Hematopoietic multipotent progenitor cell treated with erythropoietin and hydrocortisone succinate and interleukin-3 and kit ligand, for 6 days (in vitro differentiated cells): ENCODE measurements around the gene COPS7A.
A peak's percentile ranks its signal among the peaks of the same experiment; 100 is the strongest.

Experiments used
- DNase-seq: peaks from one replicate; pipeline ENCODE4 v3.0.0-alpha.2; 2015

Gene COPS7A, protein sequence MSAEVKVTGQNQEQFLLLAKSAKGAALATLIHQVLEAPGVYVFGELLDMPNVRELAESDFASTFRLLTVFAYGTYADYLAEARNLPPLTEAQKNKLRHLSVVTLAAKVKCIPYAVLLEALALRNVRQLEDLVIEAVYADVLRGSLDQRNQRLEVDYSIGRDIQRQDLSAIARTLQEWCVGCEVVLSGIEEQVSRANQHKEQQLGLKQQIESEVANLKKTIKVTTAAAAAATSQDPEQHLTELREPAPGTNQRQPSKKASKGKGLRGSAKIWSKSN

DNA sequence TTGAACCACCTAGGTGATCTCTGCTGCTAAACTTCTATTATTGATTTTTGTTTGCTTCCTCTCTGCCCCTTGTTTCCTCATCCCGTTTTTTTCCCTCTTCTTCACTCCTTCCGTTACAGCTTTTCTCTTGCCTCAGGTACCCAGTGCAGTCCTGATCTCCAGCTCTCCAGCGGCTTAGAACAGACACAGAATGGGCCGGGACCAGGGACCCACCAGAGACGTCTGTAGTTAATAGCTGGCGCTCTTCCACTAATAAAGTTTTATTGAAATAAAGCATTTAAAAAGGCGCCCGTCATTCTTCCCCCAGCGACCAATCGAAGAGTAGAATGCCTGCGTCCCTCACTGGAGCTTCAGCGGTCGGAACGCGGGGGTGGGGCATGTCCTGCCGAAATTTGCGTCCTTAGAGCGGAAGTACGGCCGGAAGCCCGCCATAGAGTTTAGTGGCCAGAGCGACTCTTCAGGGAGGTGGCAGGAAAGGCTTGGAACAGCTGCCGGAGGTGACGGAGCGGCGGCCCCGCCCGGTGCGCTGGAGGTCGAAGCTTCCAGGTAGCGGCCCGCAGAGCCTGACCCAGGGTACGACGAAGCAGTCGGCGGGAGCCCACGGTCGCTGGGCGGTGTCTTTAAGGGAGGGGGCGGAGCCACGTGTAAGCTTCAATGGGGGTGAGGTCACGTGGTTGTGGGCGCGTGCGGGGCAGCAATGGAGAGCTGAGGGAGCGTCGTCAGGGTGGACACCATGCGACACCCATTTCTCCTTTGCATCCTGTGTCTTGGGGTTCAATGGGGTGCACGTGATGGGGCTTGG is at the start of gene COPS7A:
Gene COPS7A (plus strand): TSS at position 440 of the 802 bp plus-strand sequence. CDS start 611 bp downstream, outside the sequence.
- DNase-seq, result peak; percentile 100

DNA sequence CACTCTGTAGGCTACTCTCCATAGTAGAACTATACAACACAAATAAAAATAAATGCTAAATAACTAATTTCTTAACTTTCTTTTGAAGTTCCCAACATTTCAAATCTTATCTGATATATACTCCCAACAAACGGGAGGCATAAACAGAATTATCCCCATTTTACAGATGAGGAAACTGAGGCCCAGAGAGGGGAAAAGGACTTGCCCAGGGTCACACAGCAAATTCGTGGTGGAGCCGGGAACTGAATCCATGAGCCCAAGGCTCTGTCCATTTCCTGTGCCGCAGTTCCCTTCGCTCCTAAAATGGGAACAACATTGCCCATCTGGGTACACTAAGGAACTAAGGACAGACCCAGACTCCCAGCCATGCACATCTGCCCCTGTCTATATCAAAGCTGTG is 46.9 kb upstream of the COPS7A start:
- no peak for DNase-seq

DNA sequence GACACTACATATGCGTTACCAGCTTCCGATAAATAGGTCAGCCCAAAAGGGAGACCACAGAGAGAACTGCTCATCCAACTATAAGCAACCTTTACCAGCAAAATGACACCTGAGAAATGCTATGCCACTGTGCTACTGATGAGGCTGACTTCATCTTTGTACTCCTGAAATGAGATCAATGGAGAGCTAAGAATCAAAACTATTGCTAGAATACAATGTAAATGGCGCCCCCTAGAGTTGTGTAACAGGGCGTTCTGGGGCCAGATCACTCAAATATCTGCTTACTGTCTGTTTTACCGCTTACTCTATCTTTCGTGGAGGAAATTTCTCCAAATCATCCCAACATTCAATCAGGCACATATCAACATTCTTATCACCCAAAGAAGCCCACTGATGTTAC is 39.2 kb upstream of the COPS7A start:
- peak; percentile 90 for DNase-seq

DNA sequence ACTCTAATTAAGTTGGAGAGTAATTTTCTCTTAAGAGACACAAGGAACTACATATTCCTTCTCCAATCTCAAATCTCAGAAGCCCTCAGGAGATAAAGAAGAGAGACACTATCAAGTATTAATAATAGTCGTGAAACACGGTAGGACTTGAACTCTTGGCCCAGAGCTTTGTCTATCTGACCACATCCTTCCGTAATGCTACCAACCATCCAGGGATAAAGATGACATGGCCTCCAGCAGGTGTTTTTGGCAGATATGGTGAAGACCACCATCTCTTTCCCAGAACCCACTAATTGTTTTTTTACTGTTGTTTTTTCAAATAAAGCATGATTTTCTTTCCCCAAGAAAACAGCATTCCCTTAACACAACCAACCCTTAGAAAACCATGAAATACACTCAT is 38.0 kb upstream of the COPS7A start:
- no peak for DNase-seq

DNA sequence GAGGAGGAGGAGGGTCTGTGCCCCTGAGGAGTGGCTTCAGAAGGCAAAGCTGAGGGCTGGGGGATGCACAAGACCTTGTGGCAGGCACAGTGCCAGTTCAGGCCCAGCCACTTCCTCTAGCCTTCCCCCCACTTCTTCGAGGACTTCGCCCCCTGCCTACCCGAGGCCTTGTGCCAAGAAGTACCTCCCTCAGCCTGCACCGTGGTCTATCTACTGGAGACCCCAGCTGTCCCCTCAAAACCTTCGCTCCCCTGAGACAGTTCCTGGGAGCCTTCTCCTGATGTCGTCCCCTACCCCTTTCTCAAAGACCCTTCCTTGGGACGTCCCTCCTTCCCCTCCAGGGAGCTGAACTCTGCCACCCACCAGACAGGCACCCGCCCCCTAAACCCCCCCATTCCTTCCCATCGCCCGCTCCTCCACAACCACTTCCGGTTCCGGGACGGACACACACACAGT is 35.3 kb upstream of the COPS7A start:
- DNase-seq, result peak; percentile 66

DNA sequence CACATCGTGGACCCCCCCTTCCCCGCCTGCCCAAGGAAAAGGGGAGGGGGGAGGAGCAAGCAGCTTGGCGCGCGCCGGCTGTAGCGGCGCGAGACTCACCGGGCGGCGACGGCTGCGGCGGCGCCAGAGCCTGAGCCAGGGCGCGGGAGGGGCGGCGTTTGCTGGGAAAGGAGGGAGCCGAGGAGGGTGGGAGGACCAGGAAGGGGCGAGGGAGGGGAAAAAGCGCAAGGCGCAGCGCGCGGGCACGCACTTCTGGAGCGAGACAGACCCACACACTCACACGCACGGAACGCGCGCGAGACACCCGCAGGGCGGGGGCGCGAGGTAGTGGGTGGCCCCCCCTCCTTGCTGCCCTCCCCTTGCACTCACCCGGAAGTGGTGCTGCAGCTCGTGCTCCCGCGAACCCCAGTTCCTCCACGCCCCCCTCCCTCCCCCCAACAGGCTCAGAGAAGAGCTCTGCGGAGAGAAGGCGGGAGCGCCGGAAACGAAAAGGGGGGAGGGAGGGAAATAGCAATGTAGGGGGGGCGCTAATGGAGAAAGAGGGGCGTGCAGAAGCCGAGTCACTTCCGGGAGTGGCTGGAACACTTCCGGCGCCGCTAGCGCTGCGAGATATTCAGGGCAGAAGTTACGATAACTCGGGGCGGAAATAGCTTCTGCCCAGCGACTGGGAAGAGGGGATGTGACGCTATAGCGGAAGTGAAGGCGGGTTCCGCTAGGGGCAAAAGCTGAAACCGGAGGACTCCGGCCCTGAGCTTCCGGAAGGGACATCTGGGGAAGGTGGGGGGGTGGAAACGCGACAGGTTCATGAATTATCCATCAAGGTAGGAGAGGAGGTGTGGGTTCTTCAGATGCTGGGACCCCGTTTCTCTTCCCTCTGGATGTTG is 34.6 kb upstream of the COPS7A start, which contains the start of gene ZNF384:
Gene ZNF384 (minus strand): TSS at position 377 of the 884 bp plus-strand sequence. CDS start 9,855 bp downstream, outside the sequence.
- peak; percentile 100 for DNase-seq

DNA sequence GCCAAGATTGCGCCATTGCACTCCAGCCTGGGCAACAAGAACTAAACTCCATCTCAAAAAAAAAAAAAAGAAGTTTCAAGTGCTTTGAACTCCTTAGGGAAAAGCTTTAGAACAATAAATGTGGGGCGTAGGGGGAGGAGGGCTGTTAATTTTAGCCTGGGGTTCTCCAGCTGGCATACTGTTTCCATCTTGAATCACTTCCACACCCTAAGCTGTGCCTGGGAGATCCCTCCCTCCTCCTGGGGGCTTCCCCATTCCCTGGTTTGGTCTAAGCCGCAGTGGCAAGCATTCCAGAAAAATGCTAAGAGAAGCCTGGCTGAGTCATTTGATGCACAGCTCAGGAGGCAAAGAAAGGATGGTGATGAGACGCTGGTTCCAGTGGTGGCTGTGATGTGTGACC is 32.4 kb upstream of the COPS7A start:
- no peak for DNase-seq

DNA sequence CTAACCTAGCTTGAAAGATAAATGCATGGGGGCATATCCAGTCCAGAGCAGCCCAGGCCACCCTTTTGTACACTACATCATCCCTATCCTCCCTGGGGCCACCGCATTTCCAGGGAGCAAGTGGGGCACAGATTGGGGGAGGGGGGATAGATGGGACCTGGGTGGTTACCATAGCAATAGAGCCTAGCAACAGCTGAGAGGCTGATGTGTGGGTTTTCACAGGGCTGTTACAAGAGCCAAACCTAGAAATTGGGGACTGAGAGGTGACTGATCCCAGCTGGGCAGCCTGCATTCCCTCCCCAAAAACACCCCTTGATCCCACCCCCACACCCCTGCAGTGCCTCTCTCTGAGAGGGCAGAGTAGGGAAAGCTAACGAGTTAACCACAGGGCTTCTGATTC is 31.0 kb upstream of the COPS7A start:
- no peak for DNase-seq

DNA sequence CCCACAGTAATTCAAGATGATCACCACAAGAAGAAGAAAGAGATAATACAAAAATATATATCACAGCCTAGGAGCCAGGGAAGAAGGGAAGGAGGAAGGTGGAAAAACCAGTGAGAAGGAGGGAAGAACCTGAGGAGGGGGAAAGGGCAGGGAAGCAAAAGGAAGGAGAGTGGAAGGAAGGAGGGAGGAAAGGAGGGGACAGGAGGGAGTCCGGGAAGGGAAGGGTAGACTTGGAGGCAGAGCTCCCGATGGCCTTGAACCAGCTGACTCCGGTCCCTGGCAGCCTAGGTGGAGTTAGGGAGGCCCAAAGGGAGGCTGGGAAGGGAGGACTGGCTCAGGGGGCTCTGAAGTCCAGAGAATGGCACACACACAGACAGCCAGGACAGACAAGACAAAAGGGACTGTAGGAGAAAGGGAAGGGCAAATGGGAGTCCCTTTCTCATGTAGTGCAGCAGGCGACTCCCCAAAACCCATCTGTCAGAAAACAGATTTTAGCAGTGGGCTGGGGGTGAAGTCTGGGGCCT is 30.0 kb upstream of the COPS7A start:
- DNase-seq, result no peak

DNA sequence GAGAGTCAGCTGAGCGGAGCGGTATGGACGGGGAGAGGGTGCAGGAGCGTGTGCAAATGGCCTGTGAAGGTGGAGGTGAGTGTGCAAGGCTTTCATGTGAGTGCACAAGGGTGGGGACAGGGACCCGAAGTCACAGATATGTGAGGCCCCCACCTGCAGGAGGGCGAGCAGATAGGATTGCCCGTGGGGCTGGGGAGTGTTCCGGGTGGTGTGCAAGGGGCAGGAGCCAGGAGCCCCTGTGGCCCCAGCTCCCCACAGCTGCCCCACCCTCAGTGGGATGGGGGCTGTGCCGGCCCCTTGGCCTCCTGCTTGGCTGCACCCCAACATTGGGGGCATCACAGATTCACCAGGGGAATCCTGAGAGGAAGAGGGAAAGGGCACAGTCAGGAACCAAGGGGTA is 29.1 kb upstream of the COPS7A start:
- DNase-seq, result no peak

DNA sequence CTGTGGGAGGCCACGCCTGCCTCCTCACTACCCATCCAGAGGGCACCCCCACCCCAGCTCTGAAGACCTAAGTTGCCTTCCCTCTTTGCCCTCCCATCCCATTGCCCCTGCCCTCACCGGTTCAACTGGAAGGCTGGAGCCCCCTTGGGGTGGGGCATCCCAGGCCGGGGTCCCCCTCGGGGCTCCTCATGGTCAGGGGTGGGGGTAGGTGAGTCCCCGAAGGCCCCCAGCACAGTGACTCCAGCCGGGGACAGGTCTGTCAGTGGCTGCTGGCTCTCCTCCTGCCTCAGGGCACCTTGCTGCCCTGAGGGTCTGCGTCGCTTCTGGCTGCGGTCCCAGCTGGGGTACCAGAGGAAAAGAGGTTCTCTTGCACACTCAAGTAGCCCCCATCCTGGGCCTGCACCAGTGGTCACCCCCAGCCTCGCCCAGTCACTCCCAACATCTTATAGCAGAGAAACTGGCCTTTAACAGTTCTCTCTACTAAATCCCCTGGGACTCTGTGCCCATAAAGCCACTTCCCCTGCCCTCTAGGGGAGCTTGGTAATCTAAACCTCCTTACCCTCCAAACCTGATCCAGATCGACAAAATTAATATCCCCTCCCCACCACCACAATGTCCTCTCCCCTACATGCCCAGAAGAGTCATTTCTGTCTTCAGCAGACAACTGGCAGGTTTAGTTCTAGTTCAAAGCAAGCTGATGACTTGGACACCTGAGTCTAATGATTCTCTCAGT is 28.4 kb upstream of the COPS7A start:
- no peak for DNase-seq

DNA sequence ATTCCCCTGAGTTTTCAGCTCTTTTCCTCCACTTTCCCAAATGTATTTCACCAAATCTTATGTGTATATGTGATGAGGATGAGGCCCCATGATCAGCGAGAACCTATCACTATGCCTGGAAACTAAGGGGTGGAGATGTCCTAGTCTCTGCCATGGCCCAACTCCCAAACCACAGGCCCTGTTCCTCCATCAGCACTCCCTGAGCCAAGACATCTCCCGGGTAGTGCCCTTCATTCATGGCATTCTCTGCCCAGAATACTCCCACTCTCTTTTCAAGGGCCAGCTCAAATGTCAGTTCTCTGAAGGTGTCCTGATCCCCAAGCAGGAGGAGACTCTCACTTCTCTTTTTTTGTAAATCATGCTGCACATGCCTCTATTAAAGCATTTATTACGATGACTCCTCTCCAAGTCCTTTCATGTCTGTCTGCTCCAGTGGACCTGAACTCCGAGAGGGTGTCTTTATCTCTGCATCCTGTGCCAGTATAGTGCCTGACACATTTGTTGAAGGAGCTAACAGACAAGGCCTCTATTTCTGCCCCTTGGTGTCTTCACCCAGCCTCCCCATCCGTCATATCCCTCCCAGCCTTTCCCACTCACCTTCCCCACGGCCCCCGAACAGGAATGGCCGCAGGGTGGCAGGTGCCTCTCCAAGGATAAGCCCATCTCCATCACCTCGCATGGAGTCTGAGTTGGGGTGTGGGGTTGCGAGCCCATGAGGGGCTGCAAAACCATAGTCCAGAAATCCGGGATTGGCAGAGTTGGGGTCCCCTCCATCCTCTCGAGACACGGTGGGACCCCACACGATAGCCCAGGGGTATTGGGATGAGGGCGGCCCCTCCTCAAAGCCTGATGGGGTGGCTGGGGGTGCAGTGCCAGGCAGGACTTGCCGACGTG is 26.9 kb upstream of the COPS7A start:
- DNase-seq, result no peak

DNA sequence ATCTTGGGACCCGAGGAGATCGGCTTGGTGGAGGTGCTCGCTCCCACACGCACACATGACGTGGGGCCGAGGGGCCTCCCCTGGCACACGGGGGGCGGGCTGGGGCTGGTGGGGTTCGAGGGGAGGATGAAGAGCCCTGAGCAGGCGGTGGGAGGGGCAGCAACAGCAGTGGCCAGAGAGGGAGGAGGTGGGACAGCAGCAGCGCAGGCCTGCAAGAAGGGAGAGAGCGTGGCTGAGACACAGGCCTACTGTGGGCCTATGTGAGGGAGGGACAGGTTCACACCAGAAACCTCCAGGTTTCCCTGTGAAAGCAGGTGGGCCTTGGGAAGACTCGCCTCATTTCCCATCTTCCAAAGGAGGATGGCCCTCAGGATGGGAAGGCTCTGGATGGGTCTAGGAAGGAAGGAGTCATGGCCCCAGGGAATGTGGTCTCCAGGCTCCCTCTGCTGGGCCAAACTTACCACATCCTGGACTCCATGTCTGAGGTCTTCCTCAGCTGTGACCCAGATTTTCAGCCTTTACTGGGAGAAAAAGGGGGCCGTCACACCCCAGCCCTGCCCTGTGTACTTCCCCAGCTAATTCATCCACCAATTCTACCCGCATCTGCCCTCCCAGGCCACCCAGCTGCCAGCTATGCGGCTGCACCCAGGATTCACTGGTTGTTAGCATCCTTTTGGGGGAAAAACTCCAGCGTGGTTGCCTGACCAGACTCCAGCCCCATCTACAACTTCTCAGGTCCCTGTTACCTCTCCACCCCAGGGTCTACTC is 26.1 kb upstream of the COPS7A start:
- peak; percentile 64 for DNase-seq

DNA sequence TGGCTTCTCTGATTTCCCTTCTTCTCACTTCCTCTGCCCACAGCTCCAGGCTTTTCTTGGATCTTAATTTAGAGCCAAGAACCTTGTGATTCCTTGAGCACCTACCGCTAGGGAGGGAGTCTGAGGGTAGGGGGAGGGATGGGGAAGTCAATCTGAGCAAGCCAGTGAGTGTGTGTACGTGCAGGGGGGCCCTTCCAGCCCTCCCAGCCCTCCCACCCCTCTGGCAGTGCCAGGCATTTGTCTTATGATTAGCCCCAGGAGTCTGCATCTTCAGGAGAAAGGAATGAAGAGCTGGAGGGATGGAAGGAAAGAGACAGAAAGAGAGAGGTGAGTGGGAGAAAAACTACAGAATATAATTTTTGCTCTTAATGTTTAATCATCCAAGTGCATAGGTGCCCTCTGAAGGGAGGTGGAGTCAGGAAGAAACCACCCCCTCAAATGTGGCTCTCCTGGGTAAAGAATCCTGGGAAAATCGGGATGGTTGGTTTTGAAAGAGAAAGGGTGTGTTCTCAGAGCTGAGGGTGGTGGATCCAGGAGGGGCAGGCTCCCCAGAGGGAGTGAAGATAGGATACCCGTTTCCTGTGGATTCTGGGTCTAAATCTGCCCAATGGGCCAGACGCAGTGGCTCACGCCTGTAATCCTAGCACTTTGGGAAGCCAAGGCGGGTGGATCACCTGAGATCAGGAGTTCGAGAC is 25.3 kb upstream of the COPS7A start:
- DNase-seq, result no peak

DNA sequence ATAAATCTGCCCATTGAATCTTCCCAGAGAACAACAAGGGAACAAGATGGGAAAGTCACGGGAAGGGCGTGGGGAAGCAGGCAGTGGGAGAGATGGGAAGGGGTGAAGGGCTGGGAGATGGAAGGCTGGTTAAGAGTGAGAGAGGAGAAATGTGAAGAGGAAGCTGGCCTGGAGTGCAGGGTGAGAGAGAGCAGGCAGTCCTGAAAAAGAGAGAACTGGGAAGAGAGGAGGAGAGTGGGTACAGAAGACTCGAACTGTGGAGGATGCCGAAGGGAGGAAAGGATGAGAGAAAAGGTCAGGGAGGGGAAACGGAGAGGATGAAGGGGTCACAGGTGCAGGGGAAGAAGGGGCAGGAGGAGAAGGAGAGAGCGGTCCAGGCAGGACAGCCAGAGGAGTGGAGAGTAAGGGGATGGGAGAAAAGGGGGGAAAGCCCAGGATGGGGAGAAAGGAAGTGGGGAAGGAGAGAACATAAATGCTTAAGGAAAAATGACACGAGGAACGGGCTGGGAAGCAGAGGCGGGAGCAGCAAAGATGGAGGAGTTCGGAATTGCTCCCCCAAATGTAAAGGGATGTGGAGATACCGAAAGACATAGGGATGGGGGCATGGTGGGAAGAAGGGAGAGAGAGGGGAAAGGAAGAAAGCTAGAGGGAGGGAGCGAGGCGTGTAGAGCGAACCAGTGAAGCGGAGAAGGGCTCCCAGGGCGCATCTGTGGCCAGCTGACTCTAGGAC is 24.4 kb upstream of the COPS7A start:
- no peak for DNase-seq

DNA sequence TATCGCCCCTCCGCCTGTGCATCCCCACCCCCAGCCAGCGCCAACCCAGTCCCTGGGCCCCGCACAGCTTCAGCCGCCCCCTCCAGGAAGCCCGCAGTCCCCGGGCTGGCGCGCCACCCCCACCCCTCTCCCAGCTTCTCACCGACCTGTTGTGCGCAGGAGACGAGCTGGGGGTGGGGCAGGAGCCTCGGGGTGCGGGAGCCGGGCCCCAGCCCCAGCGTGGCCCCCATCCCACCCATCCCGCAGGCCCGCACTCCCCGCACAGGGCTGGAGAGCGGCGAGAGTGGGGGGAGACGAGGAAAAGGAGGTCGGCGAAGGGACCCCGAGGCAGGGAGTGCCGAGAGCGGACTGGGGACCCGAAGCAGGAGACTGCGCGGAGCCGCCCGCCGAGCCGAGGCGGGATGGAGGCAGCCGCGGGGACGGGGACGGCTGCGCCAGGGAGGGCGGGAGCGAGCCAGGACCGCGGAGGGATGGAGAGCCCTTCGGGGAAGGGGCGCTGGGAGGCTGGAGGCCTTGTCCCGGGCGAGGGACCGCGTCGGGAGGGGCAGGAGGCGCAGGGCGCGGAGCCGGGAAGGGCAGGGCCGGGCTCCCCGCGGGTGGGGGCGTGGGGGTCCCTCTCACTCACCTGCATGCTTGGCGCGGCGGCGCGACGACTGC is 23.7 kb upstream of the COPS7A start:
- DNase-seq, result no peak

DNA sequence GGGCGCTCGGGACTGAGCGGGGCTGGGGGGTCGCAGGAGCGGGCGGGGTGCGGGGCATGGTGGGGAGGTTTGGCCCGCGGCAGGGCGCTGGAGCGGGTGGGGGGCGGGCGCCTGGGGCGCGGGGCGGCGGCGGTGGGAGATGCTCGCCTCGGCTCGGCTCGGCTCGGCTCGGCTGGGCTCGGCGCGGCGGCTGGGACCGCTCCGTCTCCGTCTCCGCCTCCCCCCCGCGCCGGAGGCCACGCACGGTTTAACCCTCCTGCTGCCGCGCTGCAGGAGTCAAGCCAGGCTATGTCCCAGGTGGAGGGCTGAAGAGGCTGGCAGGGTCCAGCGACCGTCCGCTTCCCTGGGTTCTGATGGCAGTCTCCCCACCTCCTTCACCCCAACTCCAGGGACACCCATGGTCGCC is 23.2 kb upstream of the COPS7A start, which contains the start of gene PIANP:
Gene PIANP (minus strand): TSS at position 170 of the 406 bp plus-strand sequence. CDS start 2,754 bp downstream, outside the sequence.
- DNase-seq, result no peak
